Pancreas (tissue), 10 donors: Measurements from ENCODE around the gene LRRC4C. TPM values are rescaled to one million over a fixed set of nuclear protein-coding genes. Genes with fewer than 3 reads are reported as not detected.

ENCODE experiments used
- ATAC-seq, 4 donors: fragments of 200-7000 bp; cut with Tn5 transposase; one replicate each; pipeline versions ENCODE4 v1.8.0 to v1.9.1; 2020; ENCODE audit warnings: mild to moderate bottlenecking in 4 of 4, moderate library complexity in 4 of 4
- DNase-seq, 6 donors: peaks; one replicate each; pipeline ENCODE4 v3.0.0-alpha.2; 2020
- FAIRE-seq: peaks from 2 replicates; lab custom pipeline; 2012; peaks lifted over from hg19 to GRCh38; lab: Jason Lieb, UNC
- H3K27ac ChIP-seq, 4 donors: fragments of 200-600 bp; sonication (generic); 1 replicate in 3 of 4; 2 replicates in 1 of 4; pipeline versions ENCODE4 v1.5.0 to v1.8.0; 2020
- H3K27me3 ChIP-seq, 4 donors: fragments of 200-600 bp; one replicate each; pipeline ENCODE4 v1.8.0; 2021
- H3K36me3 ChIP-seq, 3 donors: fragments of 200-600 bp; sonication (generic) in 1 of 3; one replicate each; pipeline versions ENCODE4 v1.5.0 to v1.8.0; 2020 to 2021
- H3K4me1 ChIP-seq, 3 donors: fragments of 200-600 bp; one replicate each; pipeline ENCODE4 v1.8.0; 2021
- H3K4me3 ChIP-seq, 4 donors: fragments of 200-600 bp; sonication (generic) in 2 of 4; one replicate each; pipeline versions ENCODE4 v1.5.0 to v1.8.0; 2020 to 2021
- H3K9me3 ChIP-seq, 4 donors: fragments of 200-600 bp; one replicate each; pipeline ENCODE4 v1.8.0; 2021
- CTCF ChIP-seq, 4 donors: fragments of 200-600 bp; sonication (generic) in 3 of 4; IDR thresholded peaks; one replicate each; pipeline versions ENCODE4 v1.5.0 to v1.8.0; 2021; ENCODE audit warnings: antibody characterized with exemption in 4 of 4
- WGBS, 2 donors: extraction: QIAGEN DNeasy Blood & Tissue Kit; methylation state at CpG; one replicate each; pipeline ENCODE4 v1.1.7; 2013; 5-methylcytosine and 5-hydroxymethylcytosine counted together
- intact Hi-C, 3 donors: fragments of 100-400 bp; cut with DNase I; formaldehyde crosslinking; loops; one replicate each; pipeline versions ENCODE4 v1.11.1 to v1.14.2; 2022
- polyA plus RNA-seq, 2 donors: library from polyadenylated mRNA; stranded (reverse); fragments of 200-250 nt; gene quantifications; one replicate each; pipeline ENCODE4 v1.2.3, GENCODE V29; 2013
- total RNA-seq, 6 donors: library from RNA; stranded (reverse); fragmentation: NEBNext Ultra II Directional in 4 of 6; extraction: Animal tissue kit (Norgen Biotek cat#: 25700) in 4 of 6; gene quantifications; one replicate each; pipeline versions ENCODE4 v1.2.1 to v1.2.4, GENCODE V29; 2021 to 2023
- donor health status: healthy with polysubstance abuse.
- donor health status: DM: no; HTN: no; CAD: no; lungs with moderate emphysema.
- donor health status: DM: no; HTN: no; CAD: no.
- donor health status: control.
- donor health status: control.
- donor health status: Bipolar disorder and iron deficiency.
- donor health status: DM: yes; HTN: yes; CAD: no.
- donor health status: DM: no; HTN: no; CAD: no.
- donor health status: DM: no; HTN: no; CAD: no.
- donor health status: DM: yes; HTN: yes; CAD: no.

The LRRC4C gene
- total and polyA plus RNA-seq, 8 donors, result 0.04 to 0.84 (median 0.16) TPM

GRCh38 chr11:40230821-40231220 lies 1228.6 kb downstream of the LRRC4C start:
- no peak for TF ChIP-seq CTCF (IDR thresholded peaks at IDR 0.05)
- FAIRE-seq (no peak), ATAC-seq (no peak)

GRCh38 chr11:40228662-40229061 lies 1230.8 kb downstream of the LRRC4C start:
- H3K27ac ChIP-seq, result no peak overlapping the region
- H3K36me3 ChIP-seq, result no peaks in the 10 kb centered on the region
- no peak for DNase-seq
- no peak for ATAC-seq
- no peak overlapping the region for H3K4me3 ChIP-seq
- no peaks in the 10 kb centered on the region for H3K4me1 ChIP-seq
- H3K9me3 ChIP-seq, result no peaks in the 10 kb centered on the region
- WGBS, 2 donors, result 32 to 38% methylated on average over 3 of the region's 3 CpGs
- intact Hi-C loops, result no loop called here
- FAIRE-seq, result no peak
- H3K27me3 ChIP-seq, result peaks cover 0 to 5% (median 0%) of the 10 kb centered on the region in 4 donors
- no peak for TF ChIP-seq CTCF (IDR thresholded peaks at IDR 0.05)

More at GRCh38 chr11:40230821-40231220, 1228.6 kb downstream of the LRRC4C start:
- H3K27me3 ChIP-seq, result peaks cover 0 to 5% (median 0%) of the 10 kb centered on the region in 4 donors
- no peak overlapping the region for H3K27ac ChIP-seq
- intact Hi-C loops, result no loop called here
- H3K36me3 ChIP-seq, result no peaks in the 10 kb centered on the region
- DNase-seq, result no peak
- no peaks in the 10 kb centered on the region for H3K9me3 ChIP-seq
- no peaks in the 10 kb centered on the region for H3K4me1 ChIP-seq
- no peak overlapping the region for H3K4me3 ChIP-seq
- 18 to 19% methylated on average over 2 of the region's 2 CpGs for WGBS, 2 donors

- Histone ChIP-seq H3K27me3 (peaks cover 0 to 5% (median 0%) of the 10 kb centered on the region in 4 donors), H3K36me3 (no peaks in the 10 kb centered on the region), H3K27ac (no peak overlapping the region), H3K9me3 (no peaks in the 10 kb centered on the region), H3K4me3 (no peak overlapping the region), H3K4me1 (no peaks in the 10 kb centered on the region)
- FAIRE-seq (no peak), DNase-seq (no peak), ATAC-seq (no peak)
- TF ChIP-seq CTCF (IDR thresholded peaks at IDR 0.05), result no peak
- intact Hi-C loops, result no loop called here
These were observed 1231.7 kb downstream of the LRRC4C start for GRCh38 chr11:40227730-40228129.

GRCh38 chr11:40226654-40227053 lies 1232.8 kb downstream of the LRRC4C start:
- Histone ChIP-seq H3K4me3 (no peak overlapping the region), H3K9me3 (no peaks in the 10 kb centered on the region), H3K36me3 (no peaks in the 10 kb centered on the region), H3K27ac (no peak overlapping the region), H3K4me1 (no peaks in the 10 kb centered on the region), H3K27me3 (peaks cover 0 to 5% (median 0%) of the 10 kb centered on the region in 4 donors)
- TF ChIP-seq CTCF (IDR thresholded peaks at IDR 0.05), result no peak
- no peak for FAIRE-seq
- WGBS, 2 donors, result 20 to 31% methylated on average over 2 of the region's 2 CpGs
- ATAC-seq, result no peak
- intact Hi-C loops, result no loop called here
- DNase-seq, result no peak

- H3K9me3 ChIP-seq, result no peaks in the 10 kb centered on the region
- DNase-seq (no peak), ATAC-seq (no peak), FAIRE-seq (no peak)
- intact Hi-C loops, result no loop called here
- H3K27me3 ChIP-seq, result peaks cover 0 to 5% (median 0%) of the 10 kb centered on the region in 4 donors
- no peaks in the 10 kb centered on the region for H3K4me1 ChIP-seq
- no peak for TF ChIP-seq CTCF (IDR thresholded peaks at IDR 0.05)
- H3K4me3 ChIP-seq, result no peak overlapping the region
- no peak overlapping the region for H3K27ac ChIP-seq
- WGBS, 2 donors, result 64 to 86% methylated on average over 2 of the region's 2 CpGs
- no peaks in the 10 kb centered on the region for H3K36me3 ChIP-seq
These were observed 1235.7 kb downstream of the LRRC4C start for GRCh38 chr11:40223596-40224330.
